ENCODE results near the gene CATSPERZ. TPM values are rescaled to one million over a fixed set of nuclear protein-coding genes. Genes with fewer than 3 reads are reported as not detected.

The CATSPERZ gene
- total and polyA plus RNA-seq, 2 of the 13 experiments (the other 11 are each of a cell fraction or from before 2014, with no cell fraction given): 0.22 to 0.48 TPM

DNA sequence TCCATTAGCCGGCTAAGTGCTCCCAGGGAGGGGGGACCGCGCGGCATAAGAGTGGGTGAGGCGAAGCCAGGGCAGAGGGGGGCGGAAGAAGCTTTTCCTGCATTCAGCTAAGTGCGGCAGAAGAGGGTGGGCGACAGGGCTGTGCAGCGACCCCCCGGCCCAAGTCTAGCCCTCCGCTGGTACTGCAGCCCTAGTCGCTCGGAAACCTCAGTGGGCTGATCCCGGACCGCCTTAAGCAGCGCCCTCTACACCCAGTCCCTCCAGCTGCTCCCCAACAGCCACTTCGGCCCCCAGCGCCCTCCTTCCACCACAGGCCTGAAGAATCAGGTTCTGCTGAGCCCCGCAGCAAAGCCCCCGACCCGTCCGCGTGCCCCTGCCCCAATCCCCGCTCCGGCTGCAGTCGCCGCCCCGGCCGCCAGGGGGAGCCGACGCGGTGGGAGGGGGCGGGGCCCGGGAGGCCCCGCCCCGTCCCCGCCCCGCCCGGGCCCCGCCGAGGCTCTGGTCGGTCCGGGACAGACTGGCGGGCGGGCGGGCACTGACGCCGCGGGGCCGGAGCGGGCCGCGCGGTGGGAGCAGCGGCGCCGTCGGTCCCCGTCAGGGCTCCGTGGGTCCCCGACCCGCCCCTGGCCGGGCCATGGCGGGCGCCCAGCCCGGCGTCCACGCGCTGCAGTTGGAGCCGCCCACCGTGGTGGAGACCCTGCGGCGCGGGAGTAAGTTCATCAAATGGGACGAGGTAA, 49.0 kb upstream of the CATSPERZ start, which contains the start of gene PLCB3 (continued):
- TF ChIP-seq PAWR (CRISPR knock-in tag; IDR thresholded peaks at IDR 0.05; ENCODE audit: borderline replicate concordance) (no peak), TMF1 (CRISPR knock-in tag; IDR thresholded peaks at IDR 0.05; ENCODE audit: low read depth) (no peak), ZNF20 (CRISPR knock-in tag; IDR thresholded peaks at IDR 0.05) (no peak), ZNF878 (CRISPR knock-in tag; IDR thresholded peaks at IDR 0.05) (no peak), ZNF280B (CRISPR knock-in tag; IDR thresholded peaks at IDR 0.05; ENCODE audit: borderline replicate concordance) (0 out of 2 replicates have a peak, but pooled peaks have one; percentile 45), REXO4 (CRISPR knock-in tag; IDR thresholded peaks at IDR 0.05; ENCODE audit: borderline replicate concordance) (no peak), ZNF335 (CRISPR knock-in tag; IDR thresholded peaks at IDR 0.05) (no peak), RARA (CRISPR knock-in tag; IDR thresholded peaks at IDR 0.05) (no peak), EED (CRISPR knock-in tag; IDR thresholded peaks at IDR 0.05) (no peak), NFYC (CRISPR knock-in tag; IDR thresholded peaks at IDR 0.05) (no peak), ZFP36L1 (CRISPR knock-in tag; IDR thresholded peaks at IDR 0.05) (no peak), ZNF136 (CRISPR knock-in tag; IDR thresholded peaks at IDR 0.05; ENCODE audit: low read depth) (no peak), KMT2B (CRISPR knock-in tag; IDR thresholded peaks at IDR 0.05) (no peak), RFX3 (CRISPR knock-in tag; IDR thresholded peaks at IDR 0.05) (no peak), TBX3 (IDR thresholded peaks at IDR 0.05; ENCODE audit: borderline replicate concordance) (no peak), MBNL3 (CRISPR knock-in tag; conservative IDR thresholded peaks at IDR 0.05) (no peak), HIC2 (CRISPR knock-in tag; IDR thresholded peaks at IDR 0.05; ENCODE audit: low read depth) (no peak), SMC3 (IDR thresholded peaks at IDR 0.05; ENCODE audit: low read length) (no peak), TAF15 (IDR thresholded peaks at IDR 0.05; ENCODE audit: low read depth, low read length, poor library complexity, severe bottlenecking) (no peak), CHD4 (IDR thresholded peaks at IDR 0.05; ENCODE audit: borderline replicate concordance, low read length) (no peak), IKZF5 (CRISPR knock-in tag; IDR thresholded peaks at IDR 0.05) (0 out of 2 replicates have a peak, but pooled peaks have one; percentile 44), SIN3B (IDR thresholded peaks at IDR 0.05; ENCODE audit: low read length) (no peak)
- TF ChIP-seq, protein P1, sequence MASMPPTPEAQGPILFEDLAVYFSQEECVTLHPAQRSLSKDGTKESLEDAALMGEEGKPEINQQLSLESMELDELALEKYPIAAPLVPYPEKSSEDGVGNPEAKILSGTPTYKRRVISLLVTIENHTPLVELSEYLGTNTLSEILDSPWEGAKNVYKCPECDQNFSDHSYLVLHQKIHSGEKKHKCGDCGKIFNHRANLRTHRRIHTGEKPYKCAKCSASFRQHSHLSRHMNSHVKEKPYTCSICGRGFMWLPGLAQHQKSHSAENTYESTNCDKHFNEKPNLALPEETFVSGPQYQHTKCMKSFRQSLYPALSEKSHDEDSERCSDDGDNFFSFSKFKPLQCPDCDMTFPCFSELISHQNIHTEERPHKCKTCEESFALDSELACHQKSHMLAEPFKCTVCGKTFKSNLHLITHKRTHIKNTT (CRISPR knock-in tag; IDR thresholded peaks at IDR 0.05): no peak
- TF ChIP-seq, protein P2, sequence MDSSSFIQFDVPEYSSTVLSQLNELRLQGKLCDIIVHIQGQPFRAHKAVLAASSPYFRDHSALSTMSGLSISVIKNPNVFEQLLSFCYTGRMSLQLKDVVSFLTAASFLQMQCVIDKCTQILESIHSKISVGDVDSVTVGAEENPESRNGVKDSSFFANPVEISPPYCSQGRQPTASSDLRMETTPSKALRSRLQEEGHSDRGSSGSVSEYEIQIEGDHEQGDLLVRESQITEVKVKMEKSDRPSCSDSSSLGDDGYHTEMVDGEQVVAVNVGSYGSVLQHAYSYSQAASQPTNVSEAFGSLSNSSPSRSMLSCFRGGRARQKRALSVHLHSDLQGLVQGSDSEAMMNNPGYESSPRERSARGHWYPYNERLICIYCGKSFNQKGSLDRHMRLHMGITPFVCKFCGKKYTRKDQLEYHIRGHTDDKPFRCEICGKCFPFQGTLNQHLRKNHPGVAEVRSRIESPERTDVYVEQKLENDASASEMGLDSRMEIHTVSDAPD (CRISPR knock-in tag; IDR thresholded peaks at IDR 0.05): no peak

Data from HepG2 (cell line).